ENCODE results near the gene UBE2U. TPM values are rescaled to one million over a fixed set of nuclear protein-coding genes. Genes with fewer than 3 reads are reported as not detected.

Gene UBE2U
- total and polyA plus RNA-seq, 2 of the 8 experiments (the other 6 are each of a cell fraction or from before 2014, with no cell fraction given) = not detected

DNA sequence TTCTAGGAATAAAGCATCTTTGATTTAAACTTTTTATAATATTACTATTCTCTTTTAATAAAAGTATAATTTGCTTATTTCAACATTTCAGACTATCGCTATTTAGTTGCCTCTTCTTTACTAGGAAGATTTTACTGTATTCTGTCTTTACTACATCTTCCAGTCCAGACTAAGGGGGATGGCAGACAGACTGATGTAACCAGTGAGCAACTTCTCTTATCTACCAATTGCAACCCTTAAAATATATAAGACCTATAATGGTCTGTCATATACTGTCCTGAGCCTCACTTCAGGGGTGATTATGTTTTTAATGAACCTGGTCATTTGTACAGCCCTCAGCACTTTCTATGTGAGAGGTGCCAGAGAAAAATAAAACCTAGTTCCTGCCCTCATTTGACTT lies 87.0 kb downstream of the UBE2U start:
- Histone ChIP-seq H3K9me3 (ENCODE audit: insufficient read depth in 2 of 2, low read depth in 1 of 2, low read length in 1 of 2) (no peaks in the 10 kb centered on the region), H3K4me1 (replicated peaks in 1 of 4; ENCODE audit: control insufficient read depth in 3 of 4, insufficient read depth in 4 of 4, low read length in 3 of 4) (no peaks in the 10 kb centered on the region), H4K91ac (replicated peaks; ENCODE audit: insufficient read length, low read length) (no peak overlapping the region), H3K36me3 (ENCODE audit: control insufficient read depth in 2 of 4, insufficient read depth in 4 of 4, low read length in 3 of 4) (no peaks in the 10 kb centered on the region), H3K14ac (ENCODE audit: insufficient read length) (no peak overlapping the region), H2BK120ac (replicated peaks; ENCODE audit: low read depth, low read length) (no peak overlapping the region), H4K8ac (ENCODE audit: extremely low read depth, insufficient read depth, low read length) (no peak overlapping the region), H2AK5ac (ENCODE audit: low read depth, low read length) (no peak overlapping the region), H3K23me2 (ENCODE audit: low read depth, low read length) (no peaks in the 10 kb centered on the region), H2BK20ac (ENCODE audit: low read length) (no peak overlapping the region), H2BK12ac (ENCODE audit: low read depth, low read length) (no peak overlapping the region), H3K79me2 (ENCODE audit: control insufficient read depth in 1 of 2, insufficient read depth in 2 of 2, low read length in 2 of 2) (no peaks in the 10 kb centered on the region), H4K5ac (ENCODE audit: insufficient read length, low read depth, low read length) (no peak overlapping the region), H3K9ac (replicated peaks in 1 of 4; ENCODE audit: extremely low read depth in 1 of 4, low read depth in 3 of 4, low read length in 3 of 4) (no peak overlapping the region), H3K56ac (replicated peaks; ENCODE audit: insufficient read length, low read depth, low read length) (no peak overlapping the region), H3K4me2 (ENCODE audit: insufficient read depth in 1 of 2, low read depth in 2 of 2, low read length in 2 of 2) (no peak overlapping the region), H4K20me1 (replicated peaks in 1 of 2; ENCODE audit: control insufficient read depth in 1 of 2, insufficient read depth in 2 of 2, low read length in 2 of 2) (no peaks in the 10 kb centered on the region), H2BK15ac (ENCODE audit: low read length) (no peak overlapping the region), H3K27me3 (replicated peaks in 1 of 4; ENCODE audit: control insufficient read depth in 3 of 4, extremely low read depth in 1 of 4, insufficient read depth in 3 of 4, low read length in 3 of 4) (0 out of 7 replicates have a peak, but pooled peaks cover 0 to 1% (median 0%) of the 10 kb centered on the region in 4 experiments), H2BK5ac (ENCODE audit: low read depth, low read length) (no peak overlapping the region), H3K23ac (ENCODE audit: insufficient read length) (no peak overlapping the region), H3K4me3 (ENCODE audit: extremely low read depth in 1 of 4, insufficient read depth in 2 of 4, low read depth in 3 of 4, low read length in 4 of 4) (no peak overlapping the region), H3K18ac (ENCODE audit: extremely low read depth, low read length) (no peak overlapping the region), H2AFZ (ENCODE audit: low read length) (no peak overlapping the region), H3K27ac (ENCODE audit: low read depth, low read length) (no peak overlapping the region), H3K4ac (replicated peaks; ENCODE audit: insufficient read length, low read depth, low read length) (no peak overlapping the region), H3K79me1 (ENCODE audit: low read depth, low read length) (no peaks in the 10 kb centered on the region)
- ChIA-PET CTCF (ENCODE audit: partially characterized antibody) (interaction anchor here (0.6 kb wide), 2 partner anchors 19 to 604 kb away, joined by 3 read pairs; no protein-coding TSS in a partner anchor), POLR2A (ENCODE audit: partially characterized antibody) (no interaction called here)
- DNase-seq (ENCODE audit: low read depth in 1 of 2, low spot score in 2 of 2) (no peak), FAIRE-seq (no peak)
- TF ChIP-seq EP300 (IDR thresholded peaks at IDR 0.05; ENCODE audit: borderline replicate concordance in 1 of 2, low read depth in 2 of 2, low read length in 2 of 2) (no peak), JUND (IDR thresholded peaks at IDR 0.05; ENCODE audit: low read length) (no peak), HDAC6 (IDR thresholded peaks at IDR 0.05; ENCODE audit: low read depth, low read length) (no peak), TAF7 (optimal IDR thresholded peaks at IDR 0.05; ENCODE audit: borderline replicate concordance, low read depth, low read length) (no peak)
- TF ChIP-seq, protein P1, sequence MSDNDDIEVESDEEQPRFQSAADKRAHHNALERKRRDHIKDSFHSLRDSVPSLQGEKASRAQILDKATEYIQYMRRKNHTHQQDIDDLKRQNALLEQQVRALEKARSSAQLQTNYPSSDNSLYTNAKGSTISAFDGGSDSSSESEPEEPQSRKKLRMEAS (IDR thresholded peaks at IDR 0.05) = no peak
- WGBS, 2 experiments (ENCODE audit: extremely low coverage in 1 of 2, insufficient coverage in 1 of 2, insufficient read length in 1 of 2, insufficient replicate concordance in 2 of 2, low coverage in 1 of 2, low lambda C conversion rate in 2 of 2, missing lambda C conversion rate in 1 of 2) = 67% methylated on average over 1 of the region's 1 CpG; no CpG with 5 or more reads in 1 of the 2 experiments
